GM12872 (cell line): ENCODE data around the gene KCTD2.

ENCODE experiments used
- CTCF ChIP-seq: IDR thresholded peaks from 3 replicates; pipeline ENCODE4 v1.5.1; 2011; ENCODE audit warnings: low read depth, mild to moderate bottlenecking, low read length, moderate library complexity; ENCODE audit not compliant: insufficient read depth

Gene KCTD2

DNA sequence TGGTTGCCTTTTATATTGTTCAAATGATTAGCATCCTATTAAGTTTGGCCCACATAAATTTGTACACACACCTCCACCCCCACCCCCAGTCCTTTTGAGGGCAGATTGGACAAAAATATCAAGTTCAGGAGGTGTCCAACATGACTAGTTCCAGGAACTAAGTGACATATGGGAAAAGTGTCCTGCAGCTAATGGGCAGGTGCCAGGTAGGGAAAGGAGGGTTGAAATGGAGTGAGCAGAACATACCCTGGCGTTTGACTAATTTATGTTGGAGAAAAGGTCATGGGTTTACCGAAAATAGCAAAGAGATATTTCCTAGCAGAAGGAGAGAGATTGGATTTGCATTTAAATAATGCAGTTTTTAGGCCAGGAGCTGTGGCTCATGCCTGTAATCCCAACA lies 4.9 kb downstream of the KCTD2 start:
- TF ChIP-seq CTCF = no peak

DNA sequence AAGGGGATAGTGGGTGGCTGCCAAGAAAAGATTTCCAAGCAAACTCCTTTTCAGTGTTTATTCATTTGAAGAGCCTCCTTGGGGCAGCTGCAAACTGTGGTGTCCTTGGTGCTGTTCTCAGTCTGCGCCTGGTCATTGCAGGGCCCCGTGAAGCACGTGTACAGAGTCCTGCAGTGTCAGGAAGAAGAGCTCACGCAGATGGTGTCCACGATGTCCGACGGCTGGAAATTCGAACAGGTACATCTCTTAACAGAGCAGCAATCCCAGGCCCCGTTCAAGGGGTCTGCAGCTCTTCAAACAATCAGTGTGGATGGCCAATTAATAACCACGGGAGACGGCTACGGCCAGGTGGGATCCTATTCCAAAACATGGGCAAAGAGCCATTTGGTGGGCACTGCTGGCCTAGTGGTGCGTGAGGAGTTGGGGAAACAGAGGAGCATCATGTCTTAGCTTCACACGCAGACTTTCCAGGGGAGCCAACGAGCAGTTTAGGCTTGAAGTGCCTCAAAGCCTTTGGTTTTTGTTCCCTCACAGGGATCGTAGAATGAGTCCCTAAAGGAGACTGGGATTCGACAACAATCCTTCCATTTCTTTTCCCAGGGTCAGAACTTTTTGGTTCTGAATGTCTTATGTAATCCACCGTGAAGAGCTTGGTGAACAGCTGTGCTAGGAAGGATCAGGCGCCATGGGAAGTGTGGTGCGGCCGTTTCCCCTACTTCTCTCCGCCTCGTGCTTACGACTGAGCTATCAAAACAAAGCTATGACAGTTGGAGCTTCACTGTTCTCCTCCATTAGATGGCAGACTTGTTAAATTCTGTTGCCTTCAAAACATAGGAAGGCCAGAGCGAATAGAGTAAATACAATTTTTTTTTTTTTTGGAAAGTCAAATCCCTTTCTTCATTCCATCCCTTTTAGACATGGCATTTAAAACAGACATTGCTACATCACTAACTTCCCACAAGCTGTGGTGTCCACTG lies 12.6 kb downstream of the KCTD2 start:
- 0 out of 3 replicates have a peak, but pooled peaks have one; percentile 11 for TF ChIP-seq CTCF

- TF ChIP-seq CTCF = no peak
Measured at GRCh38 chr17:75060434-75061054, 13.5 kb downstream of the KCTD2 start.

DNA sequence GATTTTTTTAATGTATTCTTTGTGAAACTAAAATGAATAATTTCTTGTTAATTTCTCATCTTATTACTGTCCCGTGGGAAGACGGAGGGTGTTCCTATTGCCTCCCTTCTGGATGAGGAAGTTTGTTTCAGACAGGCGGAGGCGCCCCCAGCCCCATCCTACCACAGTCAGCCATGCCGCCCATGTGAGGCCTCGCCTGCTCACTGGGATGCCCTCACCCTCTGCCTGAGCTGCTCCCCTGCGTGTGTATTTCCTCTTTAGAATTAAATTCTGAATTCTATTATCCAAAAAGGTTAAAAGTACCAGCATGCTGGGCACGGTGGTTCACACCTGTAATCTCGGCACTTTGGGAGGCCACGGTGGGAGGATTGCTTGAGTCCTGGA lies 14.0 kb downstream of the KCTD2 start:
- TF ChIP-seq CTCF = no peak

DNA sequence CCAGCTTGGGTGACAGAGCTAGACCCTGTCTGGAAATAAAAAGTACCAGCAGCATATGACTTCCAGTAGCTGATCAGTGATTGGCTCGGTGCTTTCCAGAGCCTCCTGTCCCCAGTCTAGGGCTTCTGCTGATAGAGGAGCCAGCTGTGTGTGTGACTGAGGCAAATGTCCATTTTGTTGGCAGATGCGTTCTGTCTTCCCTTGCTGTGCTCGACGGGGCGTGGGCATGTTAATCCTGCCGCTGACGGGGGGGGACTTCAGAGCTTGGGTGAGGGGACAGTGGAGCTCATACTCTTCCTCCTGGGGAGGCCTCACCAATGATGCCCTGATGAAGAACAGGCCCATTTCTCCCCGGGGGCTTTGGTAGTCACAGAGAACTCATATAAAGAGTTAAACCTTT lies 14.6 kb downstream of the KCTD2 start:
- no peak for TF ChIP-seq CTCF

DNA sequence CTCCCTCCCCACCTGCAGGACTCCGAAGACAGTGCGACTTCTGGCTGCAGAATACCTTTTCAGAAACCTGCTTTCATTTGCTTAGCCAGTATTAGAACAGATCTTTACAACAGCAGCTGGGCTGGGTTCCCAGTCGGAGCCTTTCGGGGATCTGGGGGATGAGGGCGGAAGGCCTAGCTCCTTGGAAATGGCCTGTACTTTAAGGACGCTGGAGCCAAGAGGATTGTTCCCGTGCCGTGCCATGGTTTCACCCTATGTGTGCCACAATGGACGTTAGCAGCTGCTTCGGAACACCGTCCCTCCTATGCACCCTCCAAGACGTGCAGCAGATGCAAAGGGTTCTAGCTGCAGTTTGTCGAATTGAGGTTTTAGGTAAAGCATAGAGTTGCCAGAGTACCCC lies 16.2 kb downstream of the KCTD2 start:
- no peak for TF ChIP-seq CTCF

GRCh38 chr17:75063626-75064025 lies 16.6 kb downstream of the KCTD2 start:
- no peak; the same call in 2 of the 3 replicates for TF ChIP-seq CTCF
